ENCODE data around the gene TMEM101. TPM values are rescaled to one million over a fixed set of nuclear protein-coding genes. Genes with fewer than 3 reads are reported as not detected.
"Not testable (repeated sequence)": the region's sequence is repeated elsewhere in the genome, so short reads cannot be mapped to it uniquely, and the experiment has no call there.

Gene TMEM101
- total and polyA plus RNA-seq, 10 donors: 15.9 to 30.6 (median 21.1) TPM

DNA sequence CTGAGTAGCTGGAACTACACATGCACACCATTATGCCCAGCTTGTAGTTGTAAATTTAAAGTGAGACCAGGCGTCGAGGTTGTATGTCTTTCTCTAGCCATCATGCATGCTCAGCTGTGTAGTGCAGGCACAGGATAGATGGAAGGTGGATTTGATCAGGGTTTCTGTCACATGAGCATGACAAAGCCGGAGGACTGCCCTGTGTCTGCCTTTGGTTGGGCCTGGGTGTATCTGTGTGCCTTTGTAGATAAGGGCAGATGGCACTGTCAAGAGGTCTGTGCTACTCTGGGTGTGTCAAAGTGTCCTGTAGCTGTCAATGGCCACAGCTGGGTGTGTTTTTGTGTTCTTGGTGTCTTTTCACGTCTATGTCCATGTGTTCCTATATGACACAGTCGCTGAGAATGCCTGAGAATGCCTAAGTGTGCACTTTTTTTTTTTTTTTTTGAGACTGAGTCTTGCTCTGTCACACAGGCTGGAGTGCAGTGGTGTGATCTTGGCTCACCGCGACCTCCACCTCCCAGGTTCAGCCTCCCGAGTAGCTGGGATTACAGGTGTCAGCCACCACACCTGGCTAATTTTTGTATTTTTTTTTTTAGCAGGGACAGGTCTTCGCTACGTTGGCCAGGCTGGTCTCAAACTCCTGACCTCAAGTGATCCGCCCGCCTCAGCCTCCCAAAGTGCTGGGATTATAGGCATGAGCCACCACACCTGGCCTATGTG lies 14.5 kb downstream of the TMEM101 start:
- TF ChIP-seq, protein P1, sequence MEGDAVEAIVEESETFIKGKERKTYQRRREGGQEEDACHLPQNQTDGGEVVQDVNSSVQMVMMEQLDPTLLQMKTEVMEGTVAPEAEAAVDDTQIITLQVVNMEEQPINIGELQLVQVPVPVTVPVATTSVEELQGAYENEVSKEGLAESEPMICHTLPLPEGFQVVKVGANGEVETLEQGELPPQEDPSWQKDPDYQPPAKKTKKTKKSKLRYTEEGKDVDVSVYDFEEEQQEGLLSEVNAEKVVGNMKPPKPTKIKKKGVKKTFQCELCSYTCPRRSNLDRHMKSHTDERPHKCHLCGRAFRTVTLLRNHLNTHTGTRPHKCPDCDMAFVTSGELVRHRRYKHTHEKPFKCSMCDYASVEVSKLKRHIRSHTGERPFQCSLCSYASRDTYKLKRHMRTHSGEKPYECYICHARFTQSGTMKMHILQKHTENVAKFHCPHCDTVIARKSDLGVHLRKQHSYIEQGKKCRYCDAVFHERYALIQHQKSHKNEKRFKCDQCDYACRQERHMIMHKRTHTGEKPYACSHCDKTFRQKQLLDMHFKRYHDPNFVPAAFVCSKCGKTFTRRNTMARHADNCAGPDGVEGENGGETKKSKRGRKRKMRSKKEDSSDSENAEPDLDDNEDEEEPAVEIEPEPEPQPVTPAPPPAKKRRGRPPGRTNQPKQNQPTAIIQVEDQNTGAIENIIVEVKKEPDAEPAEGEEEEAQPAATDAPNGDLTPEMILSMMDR (IDR thresholded peaks at IDR 0.05 in 8 of 11, conservative IDR thresholded peaks at IDR 0.05 in 3 of 11): no peak
- TF ChIP-seq POLR2A (IDR thresholded peaks at IDR 0.05): no peak
- DNase-seq: no peak
- no peaks in the 10 kb centered on the region for H3K9me3 ChIP-seq
- H3K4me3 ChIP-seq: no peak overlapping the region
- WGBS, 5 donors: 84 to 92% (median 90%) methylated on average over 10 to 12 of the region's 12 CpGs
- peaks cover 6 to 13% (median 11%) of the 10 kb centered on the region in 6 donors for H3K4me1 ChIP-seq
- no peak overlapping the region for H3K27ac ChIP-seq
- intact Hi-C loops (cut with DNase I; ENCODE audit: low total_unique reads): no loop called here
- H3K36me3 ChIP-seq: no peaks in the 10 kb centered on the region
- peaks cover 3 to 40% (median 29%) of the 10 kb centered on the region in 7 donors for H3K27me3 ChIP-seq (replicated peaks in 1 of 7)

DNA sequence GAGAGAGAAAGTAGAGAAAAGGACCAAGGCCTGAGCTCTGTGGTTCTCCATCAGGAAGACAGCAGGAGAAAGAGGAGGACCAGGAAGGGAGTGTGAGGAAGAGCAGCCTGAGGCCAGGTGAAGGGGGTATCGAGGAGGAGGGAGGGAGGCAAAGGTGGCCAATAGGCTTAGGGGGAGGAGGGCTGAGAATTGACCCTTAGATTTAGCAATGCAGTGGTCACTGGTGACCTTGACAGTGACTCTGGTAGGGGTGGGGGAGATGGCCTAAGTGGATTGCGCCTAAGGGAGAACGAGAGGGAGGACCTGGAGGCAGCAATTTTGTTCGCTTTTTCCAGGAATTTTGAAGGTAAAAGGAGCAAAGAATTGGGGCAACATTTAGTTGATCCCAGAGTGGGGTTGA lies 15.7 kb downstream of the TMEM101 start:
- Histone ChIP-seq H3K36me3 (no peaks in the 10 kb centered on the region), H3K27ac (no peak overlapping the region), H3K27me3 (replicated peaks in 1 of 7) (peaks cover 0 to 40% (median 20%) of the 10 kb centered on the region in 7 donors), H3K4me3 (no peak overlapping the region), H3K9me3 (no peaks in the 10 kb centered on the region), H3K4me1 (peaks cover 0 to 11% (median 7%) of the 10 kb centered on the region in 6 donors)
- 77 to 91% (median 81%) methylated on average over 4 of the region's 4 CpGs for WGBS, 5 donors
- intact Hi-C loops (cut with DNase I; ENCODE audit: low total_unique reads): no loop called here
- DNase-seq: no peak
- TF ChIP-seq, protein P1 (IDR thresholded peaks at IDR 0.05 in 8 of 11, conservative IDR thresholded peaks at IDR 0.05 in 3 of 11): no peak
- TF ChIP-seq POLR2AphosphoS5 (IDR thresholded peaks at IDR 0.05): no peak
- no peak for TF ChIP-seq POLR2A (IDR thresholded peaks at IDR 0.05)

DNA sequence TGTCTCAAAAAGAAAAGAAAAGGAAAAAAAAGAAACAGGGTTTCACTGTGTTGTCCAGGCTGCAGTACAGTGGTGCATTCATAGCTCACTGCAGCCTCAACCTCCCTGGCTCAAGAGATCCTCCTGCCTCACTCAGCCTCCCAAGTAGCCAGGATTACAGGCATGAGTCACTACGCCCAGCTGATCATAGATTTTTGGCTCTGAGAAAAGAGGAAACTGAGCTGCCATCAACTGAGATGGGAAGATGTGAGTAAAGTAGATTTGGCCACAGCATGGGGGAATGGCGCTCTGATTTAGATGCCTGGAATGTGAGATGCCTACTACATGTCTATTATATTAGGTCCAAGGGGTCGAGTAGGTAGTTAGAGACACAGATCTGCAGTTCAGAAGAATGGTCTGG lies 16.2 kb downstream of the TMEM101 start:
- WGBS, 5 donors: 68 to 87% (median 75%) methylated on average over 3 of the region's 3 CpGs
- Histone ChIP-seq H3K9me3 (no peaks in the 10 kb centered on the region), H3K4me1 (peaks cover 0 to 11% (median 7%) of the 10 kb centered on the region in 6 donors), H3K36me3 (no peaks in the 10 kb centered on the region), H3K27me3 (replicated peaks in 1 of 7) (peaks cover 0 to 39% (median 20%) of the 10 kb centered on the region in 7 donors), H3K27ac (no peak overlapping the region), H3K4me3 (no peak overlapping the region)
- no peak for DNase-seq
- TF ChIP-seq, protein P1 (IDR thresholded peaks at IDR 0.05 in 8 of 11, conservative IDR thresholded peaks at IDR 0.05 in 3 of 11): no peak
- TF ChIP-seq POLR2AphosphoS5 (IDR thresholded peaks at IDR 0.05): no peak
- TF ChIP-seq POLR2A (IDR thresholded peaks at IDR 0.05): no peak
- intact Hi-C loops (cut with DNase I; ENCODE audit: low total_unique reads): no loop called here

DNA sequence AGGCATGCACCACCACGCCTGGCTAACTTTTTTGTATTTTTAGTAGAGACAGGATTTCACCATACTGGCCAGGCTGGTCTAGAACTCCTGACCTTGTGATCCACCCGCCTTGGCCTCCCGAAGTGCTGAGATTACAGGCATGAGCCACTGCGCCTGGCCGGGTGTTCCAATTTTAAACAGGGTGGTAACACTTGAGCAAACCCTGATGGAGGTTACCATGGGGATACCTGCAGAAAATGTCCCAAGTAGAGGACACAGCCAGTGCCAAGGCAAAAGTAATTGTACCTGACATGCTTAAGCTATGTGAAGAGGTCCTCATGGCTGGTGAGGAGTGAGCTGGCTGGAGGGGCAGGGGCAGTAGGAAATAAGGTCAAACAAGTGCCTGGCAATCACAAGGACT lies 17.6 kb downstream of the TMEM101 start:
- DNase-seq; H3K4me3 ChIP-seq; H3K9me3 ChIP-seq; intact Hi-C loops (cut with DNase I; ENCODE audit: low total_unique reads); H3K27ac ChIP-seq; H3K36me3 ChIP-seq: not testable (repeated sequence)
- Histone ChIP-seq H3K4me1 (peaks cover 0 to 11% (median 7%) of the 10 kb centered on the region in 6 donors), H3K27me3 (replicated peaks in 1 of 7) (peaks cover 0 to 34% (median 20%) of the 10 kb centered on the region in 7 donors)
- WGBS, 5 donors: 76 to 93% (median 84%) methylated on average over 5 of the region's 5 CpGs

All from spleen (tissue), 11 donors.